ENCODE data around the gene ATF5.

Gene ATF5

GRCh38 chr19:49881672-49882394, 47.2 kb upstream of the ATF5 start:
- no peak overlapping the region for H3K27ac ChIP-seq (ENCODE audit: poor library complexity, severe bottlenecking)
- no peaks in the 10 kb centered on the region for H3K4me1 ChIP-seq (ENCODE audit: insufficient read depth, poor library complexity, severe bottlenecking)
- no peaks in the 10 kb centered on the region for H3K9me3 ChIP-seq (ENCODE audit: severe bottlenecking)
- TF ChIP-seq CTCF (IDR thresholded peaks at IDR 0.05; ENCODE audit: poor library complexity, severe bottlenecking), result no peak
- no peaks in the 10 kb centered on the region for H3K27me3 ChIP-seq (ENCODE audit: insufficient read depth, poor library complexity, severe bottlenecking)
- peaks cover 38% of the 10 kb centered on the region for H3K36me3 ChIP-seq (ENCODE audit: low read depth)
- DNase-seq (ENCODE audit: low spot score) (no peak), ATAC-seq (ENCODE audit: low read depth) (no peak)
- no peak overlapping the region for H3K4me3 ChIP-seq (ENCODE audit: severe bottlenecking)

GRCh38 chr19:49882643-49883042, 46.4 kb upstream of the ATF5 start:
- H3K4me3 ChIP-seq (ENCODE audit: severe bottlenecking), result no peak overlapping the region
- DNase-seq (ENCODE audit: low spot score), result no peak
- H3K9me3 ChIP-seq (ENCODE audit: severe bottlenecking), result no peaks in the 10 kb centered on the region
- no peak for TF ChIP-seq CTCF (IDR thresholded peaks at IDR 0.05; ENCODE audit: poor library complexity, severe bottlenecking)
- H3K27ac ChIP-seq (ENCODE audit: poor library complexity, severe bottlenecking), result no peak overlapping the region
- H3K36me3 ChIP-seq (ENCODE audit: low read depth), result peaks cover 38% of the 10 kb centered on the region
- H3K4me1 ChIP-seq (ENCODE audit: insufficient read depth, poor library complexity, severe bottlenecking), result no peaks in the 10 kb centered on the region
- no peak for ATAC-seq (ENCODE audit: low read depth)
- no peaks in the 10 kb centered on the region for H3K27me3 ChIP-seq (ENCODE audit: insufficient read depth, poor library complexity, severe bottlenecking)

- H3K27ac ChIP-seq (ENCODE audit: poor library complexity, severe bottlenecking), result no peak overlapping the region
- peaks cover 38% of the 10 kb centered on the region for H3K36me3 ChIP-seq (ENCODE audit: low read depth)
- no peak for ATAC-seq (ENCODE audit: low read depth)
- no peak for TF ChIP-seq CTCF (IDR thresholded peaks at IDR 0.05; ENCODE audit: poor library complexity, severe bottlenecking)
- no peak overlapping the region for H3K4me3 ChIP-seq (ENCODE audit: severe bottlenecking)
- no peaks in the 10 kb centered on the region for H3K27me3 ChIP-seq (ENCODE audit: insufficient read depth, poor library complexity, severe bottlenecking)
- DNase-seq (ENCODE audit: low spot score), result no peak
- no peaks in the 10 kb centered on the region for H3K4me1 ChIP-seq (ENCODE audit: insufficient read depth, poor library complexity, severe bottlenecking)
- H3K9me3 ChIP-seq (ENCODE audit: severe bottlenecking), result no peaks in the 10 kb centered on the region
Observed at GRCh38 chr19:49883094-49883493, 45.9 kb upstream of the ATF5 start.

- H3K27me3 ChIP-seq (ENCODE audit: insufficient read depth, poor library complexity, severe bottlenecking), result no peaks in the 10 kb centered on the region
- no peak for TF ChIP-seq CTCF (IDR thresholded peaks at IDR 0.05; ENCODE audit: poor library complexity, severe bottlenecking)
- no peak for DNase-seq (ENCODE audit: low spot score)
- peaks cover 38% of the 10 kb centered on the region for H3K36me3 ChIP-seq (ENCODE audit: low read depth)
- H3K27ac ChIP-seq (ENCODE audit: poor library complexity, severe bottlenecking), result no peak overlapping the region
- H3K4me1 ChIP-seq (ENCODE audit: insufficient read depth, poor library complexity, severe bottlenecking), result no peaks in the 10 kb centered on the region
- no peak for ATAC-seq (ENCODE audit: low read depth)
- no peaks in the 10 kb centered on the region for H3K9me3 ChIP-seq (ENCODE audit: severe bottlenecking)
- no peak overlapping the region for H3K4me3 ChIP-seq (ENCODE audit: severe bottlenecking)
Observed at GRCh38 chr19:49884109-49884508, 44.9 kb upstream of the ATF5 start.

- H3K4me3 ChIP-seq (ENCODE audit: severe bottlenecking), result no peak overlapping the region
- no peaks in the 10 kb centered on the region for H3K4me1 ChIP-seq (ENCODE audit: insufficient read depth, poor library complexity, severe bottlenecking)
- no peaks in the 10 kb centered on the region for H3K27me3 ChIP-seq (ENCODE audit: insufficient read depth, poor library complexity, severe bottlenecking)
- no peak for TF ChIP-seq CTCF (IDR thresholded peaks at IDR 0.05; ENCODE audit: poor library complexity, severe bottlenecking)
- H3K36me3 ChIP-seq (ENCODE audit: low read depth), result peaks cover 38% of the 10 kb centered on the region
- ATAC-seq (ENCODE audit: low read depth) (no peak), DNase-seq (ENCODE audit: low spot score) (no peak)
- no peaks in the 10 kb centered on the region for H3K9me3 ChIP-seq (ENCODE audit: severe bottlenecking)
- no peak overlapping the region for H3K27ac ChIP-seq (ENCODE audit: poor library complexity, severe bottlenecking)
Observed at GRCh38 chr19:49884760-49885159, 44.2 kb upstream of the ATF5 start.

All from RWPE2 (cell line).